CD4-positive, alpha-beta T cell treated with Interleukin-4 for 1 hour (primary cell): Measurements from ENCODE around the gene PTPA.
A peak's percentile ranks its signal among the peaks of the same experiment; 100 is the strongest.

ENCODE experiments used
- DNase-seq, 2 donors: peaks; one replicate each; pipeline ENCODE4 v3.0.0-alpha.2; 2020 to 2022

Gene PTPA

GRCh38 chr9:129110740-129111527 lies at the start of gene PTPA, which contains the start of gene CRAT:
Gene PTPA (plus strand): TSS chr9:129111415. CDS start chr9:129111601, 186 bp downstream.
Gene CRAT (minus strand): TSS chr9:129110793. CDS start chr9:129110509, 284 bp downstream.
- DNase-seq: peak; percentile 96

- DNase-seq: no peak
Measured at GRCh38 chr9:129063061-129063460, 48.2 kb upstream of the PTPA start.

- no peak for DNase-seq
Measured at GRCh38 chr9:129064499-129064908, 46.7 kb upstream of the PTPA start.

GRCh38 chr9:129068110-129068509 lies 43.1 kb upstream of the PTPA start:
- no peak for DNase-seq

GRCh38 chr9:129068990-129069861 lies 42.0 kb upstream of the PTPA start:
- peak; percentile 60 to 80 for DNase-seq

- no peak for DNase-seq
Measured at GRCh38 chr9:129069862-129070641, 41.2 kb upstream of the PTPA start.

- DNase-seq: no peak
Measured at GRCh38 chr9:129070696-129071525, 40.3 kb upstream of the PTPA start.

- no peak for DNase-seq
Measured at GRCh38 chr9:129071526-129072126, 39.6 kb upstream of the PTPA start.

- DNase-seq: no peak
Measured at GRCh38 chr9:129072171-129072570, 39.0 kb upstream of the PTPA start.

GRCh38 chr9:129073404-129073803 lies 37.8 kb upstream of the PTPA start:
- DNase-seq: peak in 1 of 2 donors; percentile 43

GRCh38 chr9:129074106-129074505 lies 37.1 kb upstream of the PTPA start:
- DNase-seq: no peak

GRCh38 chr9:129075996-129076639 lies 35.1 kb upstream of the PTPA start:
- DNase-seq: no peak

- DNase-seq: no peak
Measured at GRCh38 chr9:129076640-129077037, 34.6 kb upstream of the PTPA start.

GRCh38 chr9:129077236-129077635 lies 34.0 kb upstream of the PTPA start:
- DNase-seq: no peak

- DNase-seq: no peak
Measured at GRCh38 chr9:129078691-129079503, 32.3 kb upstream of the PTPA start.

GRCh38 chr9:129079829-129080228 lies 31.4 kb upstream of the PTPA start:
- no peak for DNase-seq

- no peak for DNase-seq
Measured at GRCh38 chr9:129080298-129080600, 31.0 kb upstream of the PTPA start.

- peak; percentile 99 to 100 for DNase-seq
Measured at GRCh38 chr9:129080601-129081387, 30.4 kb upstream of the PTPA start, which contains the start of gene DOLPP1. Gene DOLPP1 (plus strand): TSS chr9:129081111. CDS start chr9:129081132, 21 bp downstream.

GRCh38 chr9:129081388-129081904 lies 29.8 kb upstream of the PTPA start:
- DNase-seq: no peak
